HG03521 (cell line): ENCODE results near the gene TAS2R20.
"Not testable (repeated sequence)": the region's sequence is repeated elsewhere in the genome, so short reads cannot be mapped to it uniquely, and the experiment has no call there.

ENCODE experiments used
- ATAC-seq: cut with Tn5 transposase; IDR thresholded peaks from one replicate; pipeline ENCODE4 v1.9.1; 2021; ENCODE audit warnings: mild to moderate bottlenecking, moderate library complexity; ENCODE audit not compliant: unreplicated experiment

The TAS2R20 gene

DNA sequence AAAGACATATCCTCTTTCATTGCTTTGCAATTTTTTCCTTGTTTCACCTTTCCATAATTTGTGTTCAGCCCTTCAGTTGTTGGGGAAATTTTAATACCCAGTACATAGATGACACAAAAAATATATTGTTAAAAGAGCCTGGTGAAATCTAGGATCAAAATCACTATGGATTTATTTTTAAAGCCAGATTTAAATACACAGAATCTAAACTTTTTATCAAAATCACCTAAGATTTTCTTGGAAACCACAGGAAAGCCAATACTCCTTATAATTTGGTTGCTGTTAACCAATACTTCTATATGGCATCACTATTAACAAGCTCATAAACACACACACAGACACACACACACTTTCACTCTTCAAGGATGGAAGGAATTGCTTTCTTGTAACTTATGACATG, at the start of gene TAS2R20:
TSS of gene TAS2R20 (minus strand) at position 101 of the 400 bp plus-strand sequence. CDS start 429 bp downstream, outside the sequence.
- ATAC-seq, result no peak

- not testable (repeated sequence) for ATAC-seq
These were observed 43.3 kb upstream of the TAS2R20 start for GRCh38 chr12:11041366-11041765.

DNA sequence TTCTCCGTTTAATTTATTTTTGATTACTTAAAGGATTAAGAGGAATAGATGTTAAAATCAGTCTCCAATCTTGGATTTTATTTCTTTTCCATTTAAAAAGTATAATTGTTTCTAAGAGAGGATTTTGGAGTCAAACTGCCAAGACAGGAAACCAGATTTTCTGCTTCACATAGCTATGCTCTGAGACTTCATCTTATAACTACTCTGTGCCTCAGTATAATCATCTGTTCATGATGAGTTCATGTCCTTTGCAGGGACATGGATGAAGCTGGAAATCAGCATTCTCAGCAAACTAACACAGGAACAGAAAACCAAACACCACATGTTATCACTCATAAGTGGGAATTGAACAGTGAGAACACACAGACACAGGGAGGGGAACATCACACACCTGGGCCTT, 42.1 kb upstream of the TAS2R20 start:
- ATAC-seq, result no peak

DNA sequence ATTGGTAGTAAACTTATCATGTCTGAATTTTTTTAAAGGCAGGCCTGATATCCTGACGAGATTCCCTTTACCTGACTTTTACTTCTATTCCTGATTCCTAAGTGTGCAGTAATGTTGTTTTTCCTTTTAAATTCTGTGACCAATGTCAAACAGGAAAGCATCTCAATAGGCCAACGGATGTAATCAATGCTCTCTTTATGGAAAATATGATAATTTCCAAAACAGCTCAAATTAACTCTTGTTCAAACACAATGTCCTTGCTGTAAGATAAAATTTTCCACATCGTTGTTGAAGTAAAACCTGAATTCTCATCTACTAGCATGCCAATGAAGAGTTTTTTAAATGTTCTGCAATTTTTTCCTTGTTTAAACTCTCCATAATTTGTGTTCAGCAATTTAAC, 41.1 kb upstream of the TAS2R20 start:
- no peak for ATAC-seq

DNA sequence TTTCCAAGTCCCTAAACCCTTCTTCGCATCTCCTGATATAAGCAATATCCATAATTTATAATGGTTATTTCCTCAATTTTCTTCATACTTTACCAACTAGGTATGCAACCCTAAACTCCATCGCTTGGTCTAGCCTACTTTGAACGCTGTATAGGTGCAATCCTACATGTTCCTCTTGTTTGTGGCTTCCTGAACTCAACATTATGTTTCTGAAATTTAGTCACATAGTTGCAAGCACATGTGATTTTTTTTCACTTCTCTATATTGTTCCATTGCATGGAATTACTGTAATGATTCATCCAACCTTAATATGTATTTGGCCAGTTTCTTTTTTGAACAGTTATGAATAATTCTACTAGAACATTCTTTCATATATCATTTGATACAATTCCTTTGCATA, 35.9 kb upstream of the TAS2R20 start:
- ATAC-seq, result not testable (repeated sequence)

DNA sequence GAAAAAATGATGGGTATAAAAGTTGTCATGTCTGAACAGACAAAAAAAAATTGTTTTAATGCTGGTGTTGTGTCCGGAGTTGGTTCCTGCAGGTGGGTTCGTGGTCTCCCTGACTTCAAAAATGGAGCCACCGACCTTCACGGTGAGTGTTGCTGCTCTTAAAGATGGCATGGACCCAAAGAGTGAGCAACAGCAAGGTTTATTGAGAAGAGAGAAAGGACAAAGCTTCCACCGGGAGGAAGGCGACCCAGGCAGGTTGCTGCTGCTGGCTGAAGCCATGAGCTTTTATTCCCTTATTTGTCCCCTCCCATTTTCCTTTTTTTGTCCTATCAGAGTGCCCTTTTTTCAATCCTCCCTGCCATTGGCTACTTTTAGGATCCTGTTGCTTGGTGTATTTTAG, 33.2 kb upstream of the TAS2R20 start, which contains the start of gene TAS2R31:
TSS of gene TAS2R31 (minus strand) at position 101 of the 400 bp plus-strand sequence. CDS start at position 29, 72 bp downstream.
- no peak for ATAC-seq

DNA sequence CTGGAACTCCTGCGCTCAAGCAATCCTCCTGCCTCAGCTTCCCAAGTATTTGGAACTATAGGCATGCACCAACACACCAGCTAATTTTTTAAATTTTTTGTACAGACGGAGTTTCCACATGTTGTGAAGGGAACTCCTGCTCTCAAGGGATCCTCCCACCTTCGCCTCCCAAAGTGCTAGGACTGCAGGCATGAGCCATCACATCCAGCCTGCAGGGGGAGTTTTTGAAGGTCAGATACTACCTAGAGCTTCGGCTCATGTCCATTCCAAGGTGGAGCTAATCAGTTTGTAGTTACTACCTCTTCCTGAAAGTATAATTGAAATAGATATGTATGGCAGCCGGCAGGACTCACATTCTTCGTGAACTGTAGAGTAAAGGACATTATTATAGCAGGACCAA, 28.0 kb upstream of the TAS2R20 start:
- ATAC-seq, result no peak

- no peak for ATAC-seq
These were observed 25.3 kb upstream of the TAS2R20 start for GRCh38 chr12:11023387-11023786.

DNA sequence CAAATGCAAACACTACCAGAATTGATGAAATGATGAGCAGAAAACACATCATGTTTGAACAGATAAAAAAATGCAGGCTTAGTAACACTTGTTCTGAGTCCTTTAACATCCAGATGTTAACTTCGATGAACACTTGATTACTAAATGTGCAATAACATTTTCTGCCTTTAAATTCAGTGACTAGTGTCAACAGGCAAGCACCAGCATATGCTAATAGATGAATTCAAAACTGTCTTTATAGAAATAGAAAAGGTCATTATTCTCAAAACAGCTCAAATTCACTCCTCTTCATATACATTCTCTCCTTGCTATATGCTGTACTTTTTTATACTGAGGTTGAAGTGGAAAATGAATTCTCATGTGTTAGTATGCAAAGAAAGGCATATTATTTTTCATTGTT, 24.4 kb upstream of the TAS2R20 start, which contains the start of gene TAS2R19:
TSS of gene TAS2R19 (minus strand) at position 101 of the 400 bp plus-strand sequence. CDS start at position 52, 49 bp downstream.
- no peak for ATAC-seq

DNA sequence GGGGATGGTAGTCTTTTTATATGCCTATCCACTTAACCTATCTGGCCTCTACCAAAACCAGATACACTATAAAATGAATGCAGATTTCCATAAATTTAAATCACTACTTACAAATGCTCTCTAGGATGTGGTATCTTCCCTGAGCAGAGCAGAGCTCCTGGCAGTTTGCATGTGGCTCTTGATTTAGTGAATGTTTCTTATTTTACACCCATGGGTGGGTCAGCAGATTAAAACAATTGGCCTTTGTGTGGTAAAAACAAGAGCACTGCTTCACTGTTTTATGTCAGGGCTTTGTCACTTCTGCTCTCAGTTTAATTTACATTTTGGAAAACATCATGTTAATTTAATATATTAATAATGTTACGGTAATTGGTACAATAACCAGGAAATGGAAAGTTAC, 18.8 kb upstream of the TAS2R20 start:
- ATAC-seq, result no peak

GRCh38 chr12:11015775-11016430, 17.8 kb upstream of the TAS2R20 start:
- ATAC-seq, result no peak

- ATAC-seq, result no peak
These were observed 16.1 kb upstream of the TAS2R20 start for GRCh38 chr12:11014234-11014633.

DNA sequence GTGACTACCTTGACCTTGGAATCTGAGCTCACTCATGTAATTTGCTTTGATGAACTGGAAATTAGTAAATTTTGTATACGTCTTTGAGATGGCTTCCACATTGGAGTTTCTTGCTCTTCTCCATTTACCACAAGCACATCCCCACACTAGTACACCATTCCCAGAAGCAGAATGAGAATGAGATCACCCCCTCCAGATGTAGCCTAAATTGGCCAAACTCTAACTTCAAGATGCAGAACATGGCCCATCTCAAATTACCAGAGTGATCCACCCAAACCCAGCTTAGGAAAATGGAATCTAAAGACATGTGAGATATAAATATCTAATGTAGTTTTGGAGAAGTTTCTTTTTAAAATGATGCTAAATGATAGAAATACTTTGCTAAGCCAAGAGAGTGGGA, 9.5 kb upstream of the TAS2R20 start:
- no peak for ATAC-seq

- ATAC-seq, result no peak
These were observed 3.8 kb downstream of the TAS2R20 start for GRCh38 chr12:10994307-10994706.

GRCh38 chr12:10989107-10989506, 9.0 kb downstream of the TAS2R20 start:
- no peak for ATAC-seq

DNA sequence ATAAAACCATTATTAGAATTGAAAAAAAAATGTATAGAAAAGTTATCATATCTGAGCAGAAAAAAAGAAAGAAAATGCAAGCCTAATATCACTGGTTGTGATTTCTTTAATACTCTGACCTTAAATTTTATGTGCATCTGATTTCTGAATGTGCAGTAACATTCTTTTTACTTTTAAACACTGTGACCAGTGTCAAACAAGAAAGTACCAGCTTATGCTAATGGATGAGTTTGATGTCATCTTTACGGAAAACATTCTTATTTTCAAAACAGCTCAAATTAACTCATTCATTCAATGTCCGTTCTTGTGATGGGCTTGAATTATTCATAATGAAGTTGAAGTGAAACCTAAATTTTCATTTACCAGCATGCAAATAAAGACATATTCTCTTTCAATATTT, 11.3 kb downstream of the TAS2R20 start, which contains the start of gene TAS2R50:
TSS of gene TAS2R50 (minus strand) at position 101 of the 400 bp plus-strand sequence. CDS start at position 49, 52 bp downstream.
- no peak for ATAC-seq

DNA sequence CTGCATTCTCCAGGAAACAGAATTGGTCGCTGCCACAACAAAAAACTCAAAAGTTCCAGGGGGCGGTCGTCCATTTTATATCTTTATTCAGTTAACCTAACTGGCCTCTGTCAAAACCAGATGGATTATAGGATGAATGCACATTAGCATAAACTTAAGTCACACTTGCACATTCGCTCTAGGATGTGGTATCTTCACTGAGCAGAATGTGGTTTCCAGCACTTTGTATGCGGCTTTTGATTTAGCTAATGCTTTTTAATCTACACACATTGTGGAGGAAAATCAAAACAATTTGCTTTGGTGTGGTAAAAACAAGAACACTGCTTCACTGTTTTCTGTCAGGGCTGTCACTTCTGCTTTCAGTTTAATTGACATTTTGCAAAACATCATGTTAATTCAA, 15.9 kb downstream of the TAS2R20 start:
- no peak for ATAC-seq

- ATAC-seq, result no peak
These were observed 23.1 kb downstream of the TAS2R20 start for GRCh38 chr12:10974965-10975364.

GRCh38 chr12:10968765-10969456, 29.2 kb downstream of the TAS2R20 start:
- no peak for ATAC-seq

- no peak for ATAC-seq
These were observed 30.7 kb downstream of the TAS2R20 start for GRCh38 chr12:10967409-10967808.

DNA sequence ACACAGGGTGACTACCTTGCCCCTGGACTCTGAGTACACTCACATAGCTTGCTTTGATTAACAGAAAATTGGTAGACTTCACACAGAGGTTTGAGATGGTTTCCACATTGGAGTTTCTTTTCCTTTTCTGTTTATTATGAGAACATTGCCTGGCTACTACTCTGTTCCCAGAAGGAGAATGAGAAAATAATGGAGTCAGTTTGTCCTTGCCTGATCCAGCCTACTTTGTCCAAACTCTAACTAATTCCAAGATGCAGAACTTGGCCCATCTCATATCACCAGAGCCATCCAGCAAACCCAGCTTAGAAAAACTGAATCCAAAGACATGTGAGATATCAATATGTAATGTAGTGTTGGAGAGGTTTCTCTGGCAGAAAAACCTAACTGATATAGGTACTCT, 31.8 kb downstream of the TAS2R20 start:
- ATAC-seq, result no peak

DNA sequence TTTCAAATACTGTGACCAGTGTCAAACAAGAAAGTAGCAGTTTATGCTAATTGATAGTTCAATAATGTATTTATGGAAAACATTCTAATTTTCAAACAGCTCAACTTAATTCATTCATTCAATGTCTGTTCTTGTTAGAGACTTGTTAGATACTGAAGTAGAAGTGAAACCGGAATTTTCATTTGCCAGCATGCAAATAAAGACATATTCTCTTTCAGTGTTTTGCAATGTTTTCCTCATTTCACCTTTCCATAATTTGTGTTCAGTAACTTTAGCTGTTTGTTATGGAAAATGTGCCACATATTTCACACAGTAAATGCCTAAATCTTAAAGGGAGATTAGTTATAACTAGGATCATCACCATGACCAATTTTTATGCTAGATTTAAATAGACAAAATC, 32.6 kb downstream of the TAS2R20 start:
- ATAC-seq, result no peak
